22Rv1 (cell line): Measurements from ENCODE around the gene VARS2.
"Not testable (repeated sequence)": the region's sequence is repeated elsewhere in the genome, so short reads cannot be mapped to it uniquely, and the experiment has no call there.

Experiments used
- ZFX ChIP-seq: fragments of 450-650 bp; IDR thresholded peaks from 2 replicates; pipeline ENCODE4 v1.6.1; 2017; ENCODE audit warnings: antibody characterized with exemption, borderline replicate concordance
- TF ChIP-seq, protein P1 (sequence below): fragments of 450-650 bp; IDR thresholded peaks from 2 replicates; pipeline ENCODE4 v1.5.1; 2017; ENCODE audit warnings: mild to moderate bottlenecking

DNA sequence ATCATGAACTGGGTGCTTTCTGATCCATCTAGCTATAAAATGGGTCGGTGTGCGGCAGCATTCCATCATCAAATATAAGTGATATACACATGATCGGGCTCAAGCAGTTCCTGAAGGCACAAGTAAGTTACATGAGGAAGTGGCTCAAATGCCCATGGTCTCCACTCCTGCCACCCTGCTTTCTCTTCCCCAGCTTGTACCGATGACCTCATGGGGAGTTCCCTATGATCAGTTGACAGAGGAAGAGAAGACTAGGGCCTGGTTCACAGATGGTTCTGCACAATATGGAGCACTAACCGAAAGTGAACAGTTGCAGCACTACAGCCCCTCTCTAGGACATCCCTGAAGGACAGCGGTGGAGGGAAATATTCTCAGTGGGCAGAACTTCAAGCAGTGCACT lies 55.1 kb downstream of the VARS2 start:
- TF ChIP-seq, protein P1, sequence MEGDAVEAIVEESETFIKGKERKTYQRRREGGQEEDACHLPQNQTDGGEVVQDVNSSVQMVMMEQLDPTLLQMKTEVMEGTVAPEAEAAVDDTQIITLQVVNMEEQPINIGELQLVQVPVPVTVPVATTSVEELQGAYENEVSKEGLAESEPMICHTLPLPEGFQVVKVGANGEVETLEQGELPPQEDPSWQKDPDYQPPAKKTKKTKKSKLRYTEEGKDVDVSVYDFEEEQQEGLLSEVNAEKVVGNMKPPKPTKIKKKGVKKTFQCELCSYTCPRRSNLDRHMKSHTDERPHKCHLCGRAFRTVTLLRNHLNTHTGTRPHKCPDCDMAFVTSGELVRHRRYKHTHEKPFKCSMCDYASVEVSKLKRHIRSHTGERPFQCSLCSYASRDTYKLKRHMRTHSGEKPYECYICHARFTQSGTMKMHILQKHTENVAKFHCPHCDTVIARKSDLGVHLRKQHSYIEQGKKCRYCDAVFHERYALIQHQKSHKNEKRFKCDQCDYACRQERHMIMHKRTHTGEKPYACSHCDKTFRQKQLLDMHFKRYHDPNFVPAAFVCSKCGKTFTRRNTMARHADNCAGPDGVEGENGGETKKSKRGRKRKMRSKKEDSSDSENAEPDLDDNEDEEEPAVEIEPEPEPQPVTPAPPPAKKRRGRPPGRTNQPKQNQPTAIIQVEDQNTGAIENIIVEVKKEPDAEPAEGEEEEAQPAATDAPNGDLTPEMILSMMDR = not testable (repeated sequence)
- TF ChIP-seq ZFX = not testable (repeated sequence)
